ENCODE data around the gene CLBA1.
"Not testable (repeated sequence)": the region's sequence is repeated elsewhere in the genome, so short reads cannot be mapped to it uniquely, and the experiment has no call there.

Gene CLBA1

GRCh38 chr14:104947881-104948735 lies 37.5 kb upstream of the CLBA1 start:
- not testable (repeated sequence) for DNase-seq (ENCODE audit: low read depth, low spot score)

GRCh38 chr14:104948736-104949031 lies 36.9 kb upstream of the CLBA1 start:
- DNase-seq (ENCODE audit: low read depth, low spot score): no peak

DNA sequence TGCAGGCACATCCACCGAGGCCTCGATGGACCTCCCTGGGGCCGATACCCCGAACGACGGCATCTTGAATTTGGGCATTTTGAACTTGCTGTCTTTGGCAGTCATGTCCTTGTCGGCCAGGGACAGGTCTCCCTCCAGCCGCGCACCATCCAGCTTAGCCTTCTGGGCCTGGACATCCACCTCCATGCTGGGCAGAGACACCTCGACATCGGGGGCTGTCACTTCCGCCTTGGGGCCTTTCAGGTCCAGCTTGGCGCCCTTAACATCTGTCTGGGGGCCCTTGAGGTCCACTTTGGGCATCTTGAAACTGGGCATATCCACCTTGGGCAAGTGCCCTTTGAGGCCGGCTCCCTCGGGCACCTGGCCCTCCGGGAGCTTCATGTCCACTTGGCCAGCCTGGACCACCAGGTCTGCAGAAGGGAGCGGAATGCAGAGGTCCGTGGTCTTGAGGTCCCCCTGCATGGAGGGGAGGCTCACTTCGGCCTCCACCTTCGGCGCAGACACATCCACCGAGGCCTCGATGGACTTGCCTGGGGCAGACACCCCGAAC lies 36.1 kb upstream of the CLBA1 start:
- not testable (repeated sequence) for DNase-seq (ENCODE audit: low read depth, low spot score)

- DNase-seq (ENCODE audit: low read depth, low spot score): no peak
These were observed 35.6 kb upstream of the CLBA1 start for GRCh38 chr14:104950021-104950420.

DNA sequence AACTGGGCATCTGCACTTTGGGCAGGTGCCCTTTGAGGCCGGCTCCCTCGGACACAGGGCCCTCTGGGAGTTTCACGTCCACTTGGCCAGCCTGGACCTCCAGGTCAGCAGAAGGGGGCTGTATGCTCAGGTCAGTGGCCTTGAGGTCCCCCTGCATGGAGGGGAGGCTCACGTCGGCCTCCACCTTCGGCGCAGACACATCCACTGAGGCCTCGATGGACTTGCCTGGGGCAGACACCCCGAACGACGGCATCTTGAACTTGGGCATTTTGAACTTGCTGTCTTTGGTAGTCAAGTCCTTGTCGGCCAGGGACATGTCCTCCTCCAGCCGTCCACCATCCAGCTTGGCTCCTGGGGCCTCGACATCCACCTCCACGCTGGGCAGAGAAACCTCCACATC lies 34.9 kb upstream of the CLBA1 start:
- DNase-seq (ENCODE audit: low read depth, low spot score): not testable (repeated sequence)

GRCh38 chr14:104951863-104952657 lies 33.5 kb upstream of the CLBA1 start:
- not testable (repeated sequence) for DNase-seq (ENCODE audit: low read depth, low spot score)

- no peak for DNase-seq (ENCODE audit: low read depth, low spot score)
These were observed 32.5 kb upstream of the CLBA1 start for GRCh38 chr14:104953097-104953496.

DNA sequence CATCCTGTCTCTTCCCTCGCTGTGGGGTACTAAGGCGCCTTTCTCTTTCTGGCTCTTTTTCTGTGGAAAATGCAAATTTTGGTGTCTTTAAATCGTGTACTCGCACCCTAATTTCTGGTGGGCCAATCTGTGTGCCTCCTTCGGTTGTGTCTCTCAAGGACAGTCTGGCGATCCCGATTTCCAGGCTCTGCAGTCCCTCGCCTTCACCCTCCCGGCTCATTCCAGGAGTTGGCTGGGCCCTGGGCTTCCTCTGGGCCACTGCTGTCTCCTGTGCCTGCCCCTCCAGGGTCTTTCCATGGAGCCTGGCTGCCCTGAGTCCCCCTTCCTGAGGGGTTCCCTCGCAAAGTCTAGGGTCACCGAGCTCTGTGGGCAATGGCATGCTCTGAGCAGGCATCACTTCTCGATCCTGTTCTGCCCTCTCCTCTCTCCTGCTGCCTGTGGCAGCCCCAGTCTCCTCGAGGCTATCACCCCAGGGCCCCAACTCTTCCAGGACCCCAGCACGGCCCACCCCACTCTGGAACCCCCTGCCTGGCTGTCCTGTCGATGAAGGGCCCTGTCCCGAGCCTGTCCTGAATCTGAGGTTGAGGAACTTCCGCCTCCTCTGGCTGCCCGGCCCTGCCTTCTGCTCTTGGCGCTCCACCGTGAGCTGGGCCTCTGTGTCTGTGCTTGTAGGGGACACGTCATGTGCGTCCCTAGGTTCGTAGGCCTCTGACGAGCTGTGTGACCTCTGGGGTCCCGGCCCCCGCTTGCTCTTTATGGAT lies 31.5 kb upstream of the CLBA1 start:
- DNase-seq (ENCODE audit: low read depth, low spot score): no peak

DNA sequence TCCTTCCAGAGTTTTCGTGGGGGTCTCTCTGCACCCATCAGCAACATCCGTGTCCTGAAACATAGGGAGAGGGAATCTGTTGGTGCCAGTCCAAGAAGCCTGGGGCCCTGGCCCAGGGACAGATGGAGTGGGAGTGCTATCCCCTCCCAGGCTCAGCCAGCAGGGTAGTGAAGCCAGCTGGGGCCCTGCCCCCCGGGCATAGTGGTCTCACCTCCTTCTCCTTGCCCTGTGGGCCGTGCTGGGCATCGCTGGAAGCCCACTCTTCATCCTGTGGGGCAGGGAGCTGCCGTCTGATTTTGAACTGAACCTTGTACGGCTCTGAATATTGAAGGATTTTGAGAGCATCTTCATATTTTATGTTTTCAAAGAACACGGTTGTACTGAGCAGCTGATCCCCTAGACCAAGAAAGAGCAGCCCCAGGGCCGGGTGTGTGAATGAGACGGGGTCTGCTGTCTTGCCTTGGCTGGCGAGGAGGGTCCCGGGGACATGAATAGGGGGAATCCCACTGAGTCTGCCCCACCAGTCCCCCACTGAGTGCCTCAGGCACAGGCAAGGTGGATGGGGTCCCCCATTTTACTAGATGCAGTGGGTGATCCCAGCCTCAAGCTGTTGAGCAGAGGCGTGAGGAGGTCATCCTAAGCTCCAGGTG lies 30.7 kb upstream of the CLBA1 start:
- DNase-seq (ENCODE audit: low read depth, low spot score): no peak

GRCh38 chr14:104955396-104955770 lies 30.2 kb upstream of the CLBA1 start:
- DNase-seq (ENCODE audit: low read depth, low spot score): no peak

GRCh38 chr14:104956290-104956890 lies 29.2 kb upstream of the CLBA1 start:
- no peak for DNase-seq (ENCODE audit: low read depth, low spot score)

GRCh38 chr14:104957146-104958113 lies 28.2 kb upstream of the CLBA1 start:
- no peak for DNase-seq (ENCODE audit: low read depth, low spot score)

DNA sequence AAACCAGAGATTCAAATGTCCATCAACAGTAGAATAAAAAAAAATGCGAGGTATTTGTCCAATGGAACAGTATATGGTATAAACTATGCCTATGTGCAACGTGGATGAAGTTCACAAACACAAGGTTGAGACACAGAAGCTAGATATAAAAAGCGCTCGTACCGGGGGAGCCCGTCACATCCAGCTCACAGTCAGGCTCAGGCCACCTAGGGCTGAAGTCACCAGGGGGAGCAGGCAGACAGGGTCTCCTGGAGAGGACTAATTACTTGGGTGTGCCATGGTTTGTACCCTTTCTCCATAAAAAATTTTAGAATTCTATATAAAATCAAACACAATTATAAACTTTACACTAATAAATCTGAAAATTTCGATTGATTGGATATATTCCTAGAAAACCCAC lies 21.0 kb upstream of the CLBA1 start:
- no peak for DNase-seq (ENCODE audit: low read depth, low spot score)

GRCh38 chr14:104965561-104966231 lies 19.9 kb upstream of the CLBA1 start:
- no peak for DNase-seq (ENCODE audit: low read depth, low spot score)

GRCh38 chr14:104966261-104966865 lies 19.2 kb upstream of the CLBA1 start:
- DNase-seq (ENCODE audit: low read depth, low spot score): no peak

- no peak for DNase-seq (ENCODE audit: low read depth, low spot score)
These were observed 18.6 kb upstream of the CLBA1 start for GRCh38 chr14:104966981-104967385.

- DNase-seq (ENCODE audit: low read depth, low spot score): no peak
These were observed 18.0 kb upstream of the CLBA1 start for GRCh38 chr14:104967386-104968152.

GRCh38 chr14:104968153-104968527 lies 17.4 kb upstream of the CLBA1 start:
- DNase-seq (ENCODE audit: low read depth, low spot score): no peak
